ENCODE data around the gene RSAD2. TPM values are rescaled to one million over a fixed set of nuclear protein-coding genes. Genes with fewer than 3 reads are reported as not detected.

Gene RSAD2
- total and polyA plus RNA-seq, 12 donors, result 1.6 to 16.1 (median 5.4) TPM

- H3K4me3 ChIP-seq, result no peak overlapping the region
- no peak for TF ChIP-seq CTCF (IDR thresholded peaks at IDR 0.05)
- no peaks in the 10 kb centered on the region for H3K27me3 ChIP-seq
- H3K36me3 ChIP-seq, result no peaks in the 10 kb centered on the region
- peaks cover 4 to 86% (median 66%) of the 10 kb centered on the region in 9 donors for H3K4me1 ChIP-seq
- no peak for DNase-seq
- 93 to 96% methylated on average over 3 of the region's 3 CpGs for WGBS, 2 donors
- intact Hi-C loops (cut with DNase I), result loop anchor here in 2 of 10 donors (10.0 kb wide), 2 partner anchors 47 to 57 kb away; no protein-coding TSS in a partner anchor
- no peak for ATAC-seq
- peak overlapping the region in 8 of 10 donors; percentile 18 to 69 (median 50) for H3K27ac ChIP-seq
- H3K9me3 ChIP-seq, result peaks cover 0 to 6% (median 0%) of the 10 kb centered on the region in 11 donors
Measured at GRCh38 chr2:6927753-6928152, 50.2 kb downstream of the RSAD2 start.

DNA sequence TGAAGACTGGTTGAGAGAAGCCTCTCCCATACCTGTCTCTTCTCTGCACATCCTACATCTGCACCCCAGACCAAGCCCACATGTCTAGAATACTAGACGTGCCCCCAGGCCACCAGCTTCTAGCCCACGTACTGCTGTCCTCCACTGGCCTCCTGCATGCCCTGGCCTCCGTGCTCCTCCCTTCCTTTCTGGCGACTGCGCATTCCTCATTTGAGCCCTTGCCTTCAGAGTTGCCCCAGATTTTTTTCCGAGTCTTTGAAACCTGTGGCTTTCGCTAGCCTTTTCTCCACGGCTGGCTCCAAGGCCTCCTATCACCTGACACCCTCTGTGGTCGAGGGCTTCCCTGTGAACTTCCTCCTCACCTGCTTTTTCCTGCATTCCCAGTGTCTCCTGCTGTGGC is 50.9 kb downstream of the RSAD2 start:
- Histone ChIP-seq H3K4me3 (no peak overlapping the region), H3K9me3 (peaks cover 0 to 6% (median 0%) of the 10 kb centered on the region in 11 donors), H3K36me3 (no peaks in the 10 kb centered on the region), H3K4me1 (peaks cover 4 to 86% (median 67%) of the 10 kb centered on the region in 9 donors), H3K27ac (no peak overlapping the region), H3K27me3 (no peaks in the 10 kb centered on the region)
- intact Hi-C loops (cut with DNase I), result loop anchor here in 2 of 10 donors (10.0 kb wide), 2 partner anchors 46 to 56 kb away; no protein-coding TSS in a partner anchor
- ATAC-seq, result no peak
- DNase-seq, result no peak
- no peak for TF ChIP-seq CTCF (IDR thresholded peaks at IDR 0.05)
- 90 to 92% methylated on average over 9 of the region's 9 CpGs for WGBS, 2 donors

GRCh38 chr2:6929196-6929819 is 51.7 kb downstream of the RSAD2 start:
- peak overlapping the region in 1 of 10 donors; percentile 6 for H3K27ac ChIP-seq
- no peaks in the 10 kb centered on the region for H3K27me3 ChIP-seq
- H3K36me3 ChIP-seq, result no peaks in the 10 kb centered on the region
- H3K4me1 ChIP-seq, result peaks cover 4 to 77% (median 67%) of the 10 kb centered on the region in 9 donors
- peaks cover 0 to 6% (median 0%) of the 10 kb centered on the region in 11 donors for H3K9me3 ChIP-seq
- ATAC-seq (no peak), DNase-seq (no peak)
- no peak overlapping the region for H3K4me3 ChIP-seq
- WGBS, 2 donors, result 87 to 91% methylated on average over 6 of the region's 6 CpGs
- intact Hi-C loops (cut with DNase I), result loop anchor here in 2 of 10 donors (10.0 kb wide), 2 partner anchors 45 to 55 kb away; no protein-coding TSS in a partner anchor
- TF ChIP-seq CTCF (IDR thresholded peaks at IDR 0.05), result no peak

DNA sequence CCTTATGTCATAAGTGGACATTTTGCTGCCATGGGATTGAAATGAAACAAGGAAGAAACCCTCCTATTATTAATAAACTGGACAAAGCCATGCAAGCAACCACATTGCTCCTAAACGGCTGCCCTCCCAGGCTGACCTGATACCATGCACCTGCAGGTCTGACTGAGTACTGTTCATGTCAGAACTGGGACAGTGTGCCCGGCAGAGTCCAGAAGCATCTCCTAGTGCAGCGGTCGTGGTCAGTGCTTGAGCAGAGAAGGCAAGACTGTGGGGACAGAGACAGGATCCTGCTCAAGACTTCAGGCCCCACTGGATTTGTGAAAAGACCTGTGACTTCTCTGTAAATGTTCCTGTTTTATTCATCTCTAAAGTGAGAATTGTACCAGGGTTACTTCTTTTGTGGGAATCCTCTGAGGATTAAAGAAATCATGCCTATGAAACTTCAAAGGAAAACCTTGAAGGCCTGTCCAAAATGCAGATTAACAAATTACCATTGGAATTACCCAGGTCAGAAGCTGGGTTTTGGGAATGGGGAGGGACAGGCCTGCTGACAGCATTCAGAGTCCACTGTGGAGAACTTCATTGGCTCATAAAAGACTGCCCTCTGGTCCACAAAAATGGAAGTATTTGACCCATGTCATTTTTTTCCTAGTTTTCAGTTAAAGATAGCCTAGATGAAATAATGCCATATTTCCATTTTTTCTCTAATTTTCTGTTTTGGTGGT is 53.5 kb downstream of the RSAD2 start:
- DNase-seq, result no peak
- TF ChIP-seq CTCF (IDR thresholded peaks at IDR 0.05), result no peak
- intact Hi-C loops (cut with DNase I), result no loop called here
- peaks cover 4 to 64% (median 51%) of the 10 kb centered on the region in 9 donors for H3K4me1 ChIP-seq
- H3K27me3 ChIP-seq, result no peaks in the 10 kb centered on the region
- no peak overlapping the region for H3K27ac ChIP-seq
- H3K9me3 ChIP-seq, result peaks cover 0 to 6% (median 0%) of the 10 kb centered on the region in 11 donors
- peak in 1 of 8 donors; percentile 42 for ATAC-seq
- 70 to 73% methylated on average over 4 of the region's 4 CpGs for WGBS, 2 donors
- H3K4me3 ChIP-seq, result no peak overlapping the region
- no peaks in the 10 kb centered on the region for H3K36me3 ChIP-seq
